T47D (cell line): ENCODE measurements around the gene OR4C45.
A peak's percentile ranks its signal among the peaks of the same experiment; 100 is the strongest.
"Not testable (repeated sequence)": the region's sequence is repeated elsewhere in the genome, so short reads cannot be mapped to it uniquely, and the experiment has no call there.

ENCODE experiments used
- DNase-seq, 2 experiments: peaks; one replicate each; pipeline versions ENCODE4 v3.0.0 to v3.0.0-alpha.2; 2011 to 2012; ENCODE audit warnings: low read depth in 1 of 2, low spot score in 1 of 2
- JUND ChIP-seq: IDR thresholded peaks from 2 replicates; pipeline ENCODE4 v1.6.1; 2012; ENCODE audit warnings: low read depth
- in situ Hi-C: cut with HindIII; loops from 2 replicates; pipeline ENCODE4 v1.10.0; 2016; ENCODE audit warnings: low sequenced_read_pairs, low pct_unique_long_range_greater_than_20kb

Gene OR4C45

GRCh38 chr11:50032574-50032973, at the start of gene OR4C45:
Gene OR4C45, plus strand, starts transcription at chr11:50032874.
- no peak for DNase-seq
- in situ Hi-C loops: no loop called here
- no peak for TF ChIP-seq JUND

GRCh38 chr11:49995565-49995964, 37.1 kb upstream of the OR4C45 start:
- TF ChIP-seq JUND: no peak
- DNase-seq: peak in 1 of 2 experiments; percentile 94
- in situ Hi-C loops: no loop called here

- TF ChIP-seq JUND: no peak
- peak in 1 of 2 experiments; percentile 42 for DNase-seq
- in situ Hi-C loops: no loop called here
Measured at GRCh38 chr11:50030193-50030592, 2.5 kb upstream of the OR4C45 start.

GRCh38 chr11:50036239-50036638, 3.6 kb downstream of the OR4C45 start:
- in situ Hi-C loops: not testable (repeated sequence)

GRCh38 chr11:50037251-50037650, 4.6 kb downstream of the OR4C45 start:
- in situ Hi-C loops: no loop called here
- no peak for TF ChIP-seq JUND
- DNase-seq: peak; percentile 4 to 72

More at GRCh38 chr11:50036239-50036638, 3.6 kb downstream of the OR4C45 start:
- not testable (repeated sequence) for DNase-seq

- in situ Hi-C loops: no loop called here
- DNase-seq: peak in 1 of 2 experiments; percentile 97
- peak; percentile 77; the same call in 1 of the 2 replicates for TF ChIP-seq JUND
Measured at GRCh38 chr11:50044647-50045046, 12.0 kb downstream of the OR4C45 start.

GRCh38 chr11:50063056-50063455, 30.4 kb downstream of the OR4C45 start:
- DNase-seq, in situ Hi-C loops: not testable (repeated sequence)

- in situ Hi-C loops: no loop called here
- no peak for TF ChIP-seq JUND
Measured at GRCh38 chr11:50070389-50070788, 37.7 kb downstream of the OR4C45 start.

GRCh38 chr11:50071584-50072225, 39.0 kb downstream of the OR4C45 start:
- in situ Hi-C loops: no loop called here
- no peak for TF ChIP-seq JUND

More at GRCh38 chr11:50070389-50070788, 37.7 kb downstream of the OR4C45 start:
- peak in 1 of 2 experiments; percentile 30 for DNase-seq

GRCh38 chr11:50072226-50073112, 39.8 kb downstream of the OR4C45 start:
- in situ Hi-C loops: no loop called here
- no peak for DNase-seq
- TF ChIP-seq JUND: no peak

More at GRCh38 chr11:50071584-50072225, 39.0 kb downstream of the OR4C45 start:
- DNase-seq: no peak

GRCh38 chr11:50073113-50074105, 40.7 kb downstream of the OR4C45 start:
- TF ChIP-seq JUND: no peak
- DNase-seq: no peak
- in situ Hi-C loops: no loop called here

GRCh38 chr11:50074161-50074560, 41.5 kb downstream of the OR4C45 start:
- in situ Hi-C loops: no loop called here
- TF ChIP-seq JUND: no peak

More at GRCh38 chr11:50074161-50074560, 41.5 kb downstream of the OR4C45 start:
- DNase-seq: no peak
